Right lobe of liver (tissue), 4 donors: ENCODE data around the gene MACO1.

ENCODE experiments used
- POLR2A ChIP-seq: fragments of 450-650 bp; IDR thresholded peaks from one replicate; pipeline ENCODE4 v1.6.1; 2017; ENCODE audit warnings: antibody characterized with exemption, mild to moderate bottlenecking
- TF ChIP-seq, protein P1 (sequence below), 4 donors: fragments of 200-600 bp in 3 of 4; fragments of 450-650 bp in 1 of 4; IDR thresholded peaks; one replicate each; pipeline versions ENCODE4 v1.5.1 to v1.8.0; 2016 to 2022; ENCODE audit warnings: antibody characterized with exemption in 4 of 4, mild to moderate bottlenecking in 2 of 4
- donor health status: DM: no; HTN: no; CAD: no.
- donor health status: DM: no; HTN: no; CAD: no.
- donor health status: DM: no; HTN: yes; CAD: no.

DNA sequence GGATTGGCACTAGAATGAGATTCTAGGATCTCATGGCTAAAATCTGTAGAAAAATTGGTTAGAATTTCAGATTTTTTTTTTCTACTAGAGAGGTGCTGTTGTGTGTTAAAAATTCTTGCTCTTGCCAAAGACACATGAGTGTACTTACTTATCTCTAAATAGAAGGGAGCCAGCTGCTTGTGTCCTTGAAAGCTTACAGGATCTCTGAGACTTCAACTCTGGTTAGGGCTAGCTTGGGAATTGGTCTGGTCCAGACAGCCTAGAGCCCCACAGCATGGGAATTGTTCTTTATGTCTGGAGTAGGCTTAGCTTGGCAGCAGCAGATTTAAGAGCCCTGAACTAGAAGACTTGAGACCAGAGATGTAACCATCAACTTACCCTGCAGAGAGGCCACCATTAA is 37.3 kb downstream of the MACO1 start:
- TF ChIP-seq, protein P1, sequence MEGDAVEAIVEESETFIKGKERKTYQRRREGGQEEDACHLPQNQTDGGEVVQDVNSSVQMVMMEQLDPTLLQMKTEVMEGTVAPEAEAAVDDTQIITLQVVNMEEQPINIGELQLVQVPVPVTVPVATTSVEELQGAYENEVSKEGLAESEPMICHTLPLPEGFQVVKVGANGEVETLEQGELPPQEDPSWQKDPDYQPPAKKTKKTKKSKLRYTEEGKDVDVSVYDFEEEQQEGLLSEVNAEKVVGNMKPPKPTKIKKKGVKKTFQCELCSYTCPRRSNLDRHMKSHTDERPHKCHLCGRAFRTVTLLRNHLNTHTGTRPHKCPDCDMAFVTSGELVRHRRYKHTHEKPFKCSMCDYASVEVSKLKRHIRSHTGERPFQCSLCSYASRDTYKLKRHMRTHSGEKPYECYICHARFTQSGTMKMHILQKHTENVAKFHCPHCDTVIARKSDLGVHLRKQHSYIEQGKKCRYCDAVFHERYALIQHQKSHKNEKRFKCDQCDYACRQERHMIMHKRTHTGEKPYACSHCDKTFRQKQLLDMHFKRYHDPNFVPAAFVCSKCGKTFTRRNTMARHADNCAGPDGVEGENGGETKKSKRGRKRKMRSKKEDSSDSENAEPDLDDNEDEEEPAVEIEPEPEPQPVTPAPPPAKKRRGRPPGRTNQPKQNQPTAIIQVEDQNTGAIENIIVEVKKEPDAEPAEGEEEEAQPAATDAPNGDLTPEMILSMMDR (IDR thresholded peaks at IDR 0.05), result no peak
- TF ChIP-seq POLR2A, result no peak
